Measurements from ENCODE around the gene OPA1.

GRCh38 chr3:193662757-193663322 is 69.8 kb downstream of the OPA1 start:
- TF ChIP-seq TAF1 (IDR thresholded peaks at IDR 0.05; ENCODE audit: low read depth, low read length) = no peak
- no peak for TF ChIP-seq POLR2AphosphoS5 (IDR thresholded peaks at IDR 0.05; ENCODE audit: low read depth, low read length)
- TF ChIP-seq POLR2A (IDR thresholded peaks at IDR 0.05; ENCODE audit: low read depth, low read length) = no peak
- no peak for TF ChIP-seq SPI1 (IDR thresholded peaks at IDR 0.05; ENCODE audit: low read depth, low read length)

Measured in GM12891 (cell line).